ENCODE measurements around the gene ARL6IP6. TPM values are rescaled to one million over a fixed set of nuclear protein-coding genes. Genes with fewer than 3 reads are reported as not detected.

The ARL6IP6 gene
- total and polyA plus RNA-seq, 10 of the 15 experiments (the other 5 are each of a cell fraction or from before 2014, with no cell fraction given) = 15.8 to 87.3 (median 28.4) TPM

DNA sequence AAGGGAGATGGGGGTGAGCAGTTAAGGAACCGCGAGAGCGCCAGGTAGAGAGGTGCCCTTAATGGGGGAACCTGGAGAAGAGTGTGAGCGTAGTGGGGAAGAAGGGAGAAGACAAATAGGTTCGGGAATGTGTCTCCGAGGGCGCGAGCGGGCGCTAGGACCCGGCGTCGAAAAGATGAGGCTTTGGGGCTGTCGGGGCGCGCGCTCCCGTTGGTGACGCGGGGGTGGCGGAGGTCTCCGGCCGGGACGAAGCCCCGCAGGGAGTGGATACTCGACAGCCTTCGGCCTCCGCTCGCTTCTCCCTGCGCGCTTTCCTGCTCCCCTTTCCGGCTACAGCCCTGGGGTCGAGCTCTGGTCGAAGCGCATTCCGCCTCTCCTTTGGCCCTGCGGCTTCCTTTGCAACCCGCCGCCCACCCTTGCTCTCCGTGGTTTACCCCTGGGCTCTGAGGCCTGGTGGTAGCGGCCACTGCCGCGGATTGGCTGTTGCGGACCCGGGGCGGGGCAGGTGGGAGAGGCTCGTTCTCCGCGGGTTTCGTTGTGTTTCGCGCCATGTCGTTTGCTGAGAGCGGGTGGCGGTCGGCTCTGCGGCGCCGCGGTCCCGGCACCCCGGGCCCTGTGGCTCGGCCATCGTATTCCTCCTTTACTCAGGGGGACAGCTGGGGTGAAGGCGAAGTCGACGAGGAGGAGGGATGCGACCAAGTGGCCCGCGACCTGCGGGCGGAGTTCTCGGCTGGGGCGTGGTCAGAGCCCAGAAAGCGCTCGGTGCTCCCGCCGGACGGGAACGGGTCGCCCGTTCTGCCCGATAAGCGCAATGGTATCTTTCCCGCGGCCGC lies at the start of gene ARL6IP6 (continued):
- TF ChIP-seq, protein P1, sequence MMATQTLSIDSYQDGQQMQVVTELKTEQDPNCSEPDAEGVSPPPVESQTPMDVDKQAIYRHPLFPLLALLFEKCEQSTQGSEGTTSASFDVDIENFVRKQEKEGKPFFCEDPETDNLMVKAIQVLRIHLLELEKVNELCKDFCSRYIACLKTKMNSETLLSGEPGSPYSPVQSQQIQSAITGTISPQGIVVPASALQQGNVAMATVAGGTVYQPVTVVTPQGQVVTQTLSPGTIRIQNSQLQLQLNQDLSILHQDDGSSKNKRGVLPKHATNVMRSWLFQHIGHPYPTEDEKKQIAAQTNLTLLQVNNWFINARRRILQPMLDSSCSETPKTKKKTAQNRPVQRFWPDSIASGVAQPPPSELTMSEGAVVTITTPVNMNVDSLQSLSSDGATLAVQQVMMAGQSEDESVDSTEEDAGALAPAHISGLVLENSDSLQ (IDR thresholded peaks at IDR 0.05) = peak; percentile 15; the same call in 1 of the 2 replicates
- TF ChIP-seq POLR2A (IDR thresholded peaks at IDR 0.05; ENCODE audit: low read depth, low read length) = peak; percentile 96
- TF ChIP-seq, protein P2, sequence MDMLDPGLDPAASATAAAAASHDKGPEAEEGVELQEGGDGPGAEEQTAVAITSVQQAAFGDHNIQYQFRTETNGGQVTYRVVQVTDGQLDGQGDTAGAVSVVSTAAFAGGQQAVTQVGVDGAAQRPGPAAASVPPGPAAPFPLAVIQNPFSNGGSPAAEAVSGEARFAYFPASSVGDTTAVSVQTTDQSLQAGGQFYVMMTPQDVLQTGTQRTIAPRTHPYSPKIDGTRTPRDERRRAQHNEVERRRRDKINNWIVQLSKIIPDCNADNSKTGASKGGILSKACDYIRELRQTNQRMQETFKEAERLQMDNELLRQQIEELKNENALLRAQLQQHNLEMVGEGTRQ (IDR thresholded peaks at IDR 0.05; ENCODE audit: borderline replicate concordance, low read depth, low read length) = no peak
- no peak for TF ChIP-seq EED (IDR thresholded peaks at IDR 0.05; ENCODE audit: low read depth)
- no peak for TF ChIP-seq ZNF24 (IDR thresholded peaks at IDR 0.05)
- TF ChIP-seq HCFC1 (IDR thresholded peaks at IDR 0.05; ENCODE audit: low read length) = peak; percentile 44
- TF ChIP-seq ATF7 (IDR thresholded peaks at IDR 0.05; ENCODE audit: low read depth) = peak; percentile 99
- TF ChIP-seq TARDBP (IDR thresholded peaks at IDR 0.05; ENCODE audit: borderline replicate concordance) = no peak
- TF ChIP-seq TAF1 (IDR thresholded peaks at IDR 0.05; ENCODE audit: borderline replicate concordance, low read depth, low read length) = peak; percentile 86
- peak; percentile 20; the same call in 2 of the 3 replicates for TF ChIP-seq POU2F2 (IDR thresholded peaks at IDR 0.05; ENCODE audit: borderline replicate concordance, low read depth, low read length)
- TF ChIP-seq, protein P3, sequence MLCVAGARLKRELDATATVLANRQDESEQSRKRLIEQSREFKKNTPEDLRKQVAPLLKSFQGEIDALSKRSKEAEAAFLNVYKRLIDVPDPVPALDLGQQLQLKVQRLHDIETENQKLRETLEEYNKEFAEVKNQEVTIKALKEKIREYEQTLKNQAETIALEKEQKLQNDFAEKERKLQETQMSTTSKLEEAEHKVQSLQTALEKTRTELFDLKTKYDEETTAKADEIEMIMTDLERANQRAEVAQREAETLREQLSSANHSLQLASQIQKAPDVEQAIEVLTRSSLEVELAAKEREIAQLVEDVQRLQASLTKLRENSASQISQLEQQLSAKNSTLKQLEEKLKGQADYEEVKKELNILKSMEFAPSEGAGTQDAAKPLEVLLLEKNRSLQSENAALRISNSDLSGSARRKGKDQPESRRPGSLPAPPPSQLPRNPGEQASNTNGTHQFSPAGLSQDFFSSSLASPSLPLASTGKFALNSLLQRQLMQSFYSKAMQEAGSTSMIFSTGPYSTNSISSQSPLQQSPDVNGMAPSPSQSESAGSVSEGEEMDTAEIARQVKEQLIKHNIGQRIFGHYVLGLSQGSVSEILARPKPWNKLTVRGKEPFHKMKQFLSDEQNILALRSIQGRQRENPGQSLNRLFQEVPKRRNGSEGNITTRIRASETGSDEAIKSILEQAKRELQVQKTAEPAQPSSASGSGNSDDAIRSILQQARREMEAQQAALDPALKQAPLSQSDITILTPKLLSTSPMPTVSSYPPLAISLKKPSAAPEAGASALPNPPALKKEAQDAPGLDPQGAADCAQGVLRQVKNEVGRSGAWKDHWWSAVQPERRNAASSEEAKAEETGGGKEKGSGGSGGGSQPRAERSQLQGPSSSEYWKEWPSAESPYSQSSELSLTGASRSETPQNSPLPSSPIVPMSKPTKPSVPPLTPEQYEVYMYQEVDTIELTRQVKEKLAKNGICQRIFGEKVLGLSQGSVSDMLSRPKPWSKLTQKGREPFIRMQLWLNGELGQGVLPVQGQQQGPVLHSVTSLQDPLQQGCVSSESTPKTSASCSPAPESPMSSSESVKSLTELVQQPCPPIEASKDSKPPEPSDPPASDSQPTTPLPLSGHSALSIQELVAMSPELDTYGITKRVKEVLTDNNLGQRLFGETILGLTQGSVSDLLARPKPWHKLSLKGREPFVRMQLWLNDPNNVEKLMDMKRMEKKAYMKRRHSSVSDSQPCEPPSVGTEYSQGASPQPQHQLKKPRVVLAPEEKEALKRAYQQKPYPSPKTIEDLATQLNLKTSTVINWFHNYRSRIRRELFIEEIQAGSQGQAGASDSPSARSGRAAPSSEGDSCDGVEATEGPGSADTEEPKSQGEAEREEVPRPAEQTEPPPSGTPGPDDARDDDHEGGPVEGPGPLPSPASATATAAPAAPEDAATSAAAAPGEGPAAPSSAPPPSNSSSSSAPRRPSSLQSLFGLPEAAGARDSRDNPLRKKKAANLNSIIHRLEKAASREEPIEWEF (IDR thresholded peaks at IDR 0.05; ENCODE audit: insufficient replicate concordance, low read depth, low read length) = no peak
- 0 out of 2 replicates have a peak, but pooled peaks have one; percentile 26 for TF ChIP-seq ZBED1 (IDR thresholded peaks at IDR 0.05; ENCODE audit: borderline replicate concordance)
- no peak for TF ChIP-seq KDM1A (IDR thresholded peaks at IDR 0.05; ENCODE audit: borderline replicate concordance)
- TF ChIP-seq SREBF1 (IDR thresholded peaks at IDR 0.05; ENCODE audit: low read length) = peak; percentile 96
- peak; percentile 99; the same call in 1 of the 2 replicates for TF ChIP-seq RB1 (IDR thresholded peaks at IDR 0.05; ENCODE audit: borderline replicate concordance)
- TF ChIP-seq, protein P4, sequence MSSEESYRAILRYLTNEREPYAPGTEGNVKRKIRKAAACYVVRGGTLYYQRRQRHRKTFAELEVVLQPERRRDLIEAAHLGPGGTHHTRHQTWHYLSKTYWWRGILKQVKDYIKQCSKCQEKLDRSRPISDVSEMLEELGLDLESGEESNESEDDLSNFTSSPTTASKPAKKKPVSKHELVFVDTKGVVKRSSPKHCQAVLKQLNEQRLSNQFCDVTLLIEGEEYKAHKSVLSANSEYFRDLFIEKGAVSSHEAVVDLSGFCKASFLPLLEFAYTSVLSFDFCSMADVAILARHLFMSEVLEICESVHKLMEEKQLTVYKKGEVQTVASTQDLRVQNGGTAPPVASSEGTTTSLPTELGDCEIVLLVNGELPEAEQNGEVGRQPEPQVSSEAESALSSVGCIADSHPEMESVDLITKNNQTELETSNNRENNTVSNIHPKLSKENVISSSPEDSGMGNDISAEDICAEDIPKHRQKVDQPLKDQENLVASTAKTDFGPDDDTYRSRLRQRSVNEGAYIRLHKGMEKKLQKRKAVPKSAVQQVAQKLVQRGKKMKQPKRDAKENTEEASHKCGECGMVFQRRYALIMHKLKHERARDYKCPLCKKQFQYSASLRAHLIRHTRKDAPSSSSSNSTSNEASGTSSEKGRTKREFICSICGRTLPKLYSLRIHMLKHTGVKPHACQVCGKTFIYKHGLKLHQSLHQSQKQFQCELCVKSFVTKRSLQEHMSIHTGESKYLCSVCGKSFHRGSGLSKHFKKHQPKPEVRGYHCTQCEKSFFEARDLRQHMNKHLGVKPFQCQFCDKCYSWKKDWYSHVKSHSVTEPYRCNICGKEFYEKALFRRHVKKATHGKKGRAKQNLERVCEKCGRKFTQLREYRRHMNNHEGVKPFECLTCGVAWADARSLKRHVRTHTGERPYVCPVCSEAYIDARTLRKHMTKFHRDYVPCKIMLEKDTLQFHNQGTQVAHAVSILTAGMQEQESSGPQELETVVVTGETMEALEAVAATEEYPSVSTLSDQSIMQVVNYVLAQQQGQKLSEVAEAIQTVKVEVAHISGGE (CRISPR knock-in tag; IDR thresholded peaks at IDR 0.05) = no peak
- TF ChIP-seq SIX5 (IDR thresholded peaks at IDR 0.05; ENCODE audit: low read depth, low read length, severe bottlenecking) = peak; percentile 38
- TF ChIP-seq STAT3 (IDR thresholded peaks at IDR 0.05; ENCODE audit: low read depth, low read length) = no peak
- no peak for TF ChIP-seq HDAC2 (IDR thresholded peaks at IDR 0.05)
